HUES48 (cell line): Measurements from ENCODE around the gene DCLK1.

Source experiments
- H3K27ac ChIP-seq: one replicate; pipeline ENCODE4 v1.7.0; 2013; ENCODE audit warnings: low read depth, low read length, inconsistent platforms
- H3K27me3 ChIP-seq: 2 replicates; pipeline ENCODE4 v1.6.1; 2013; ENCODE audit warnings: mild to moderate bottlenecking, low read length; ENCODE audit not compliant: control insufficient read depth, insufficient read depth
- H3K36me3 ChIP-seq: 2 replicates; pipeline ENCODE4 v1.6.1; 2013; ENCODE audit warnings: low read length; ENCODE audit not compliant: control insufficient read depth, insufficient read depth
- H3K4me1 ChIP-seq: 2 replicates; pipeline ENCODE4 v1.6.1; 2013; ENCODE audit warnings: mild to moderate bottlenecking, low read length; ENCODE audit not compliant: control insufficient read depth, insufficient read depth
- H3K4me3 ChIP-seq: 2 replicates; pipeline ENCODE4 v1.5.1; 2013; ENCODE audit warnings: mild to moderate bottlenecking, low read depth, low read length
- H3K9ac ChIP-seq: 2 replicates; pipeline ENCODE4 v1.6.1; 2013; ENCODE audit warnings: mild to moderate bottlenecking, low read depth, low read length, moderate library complexity
- H3K9me3 ChIP-seq: 2 replicates; pipeline ENCODE4 v1.6.1; 2013; ENCODE audit warnings: low read length; ENCODE audit not compliant: control insufficient read depth, insufficient read depth

DCLK1 gene

DNA sequence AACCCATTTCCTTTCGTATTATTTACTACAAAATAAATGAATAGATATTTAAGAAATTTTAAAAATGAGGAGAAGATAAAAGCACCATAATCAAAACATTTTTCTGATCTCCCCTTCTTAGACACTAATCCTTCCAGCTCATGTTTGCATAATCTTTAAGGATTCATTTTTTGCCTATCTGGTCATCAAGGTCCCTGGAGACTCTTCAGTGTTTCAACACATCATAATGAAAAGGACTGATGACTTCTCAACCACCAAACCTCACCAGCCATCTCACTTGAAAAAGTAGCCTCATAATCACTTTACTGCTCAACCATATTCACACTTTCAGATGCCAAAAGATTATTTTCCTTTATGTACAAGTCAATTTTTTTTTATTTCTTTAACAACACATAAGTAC, 80.1 kb downstream of the DCLK1 start:
- no peaks in the 10 kb centered on the region for H3K36me3 ChIP-seq
- no peak overlapping the region for H3K4me3 ChIP-seq
- H3K9ac ChIP-seq, result no peak overlapping the region
- no peak overlapping the region for H3K27ac ChIP-seq
- no peaks in the 10 kb centered on the region for H3K27me3 ChIP-seq
- peaks cover 6% of the 10 kb centered on the region; the same call in 1 of the 2 replicates for H3K9me3 ChIP-seq
- peaks cover 4% of the 10 kb centered on the region; the same call in 1 of the 2 replicates for H3K4me1 ChIP-seq

- H3K9me3 ChIP-seq, result no peaks in the 10 kb centered on the region
- H3K4me1 ChIP-seq, result no peaks in the 10 kb centered on the region
- no peaks in the 10 kb centered on the region for H3K36me3 ChIP-seq
- H3K27ac ChIP-seq, result no peak overlapping the region
- H3K27me3 ChIP-seq, result no peaks in the 10 kb centered on the region
- no peak overlapping the region for H3K4me3 ChIP-seq
- no peak overlapping the region for H3K9ac ChIP-seq
Observed at GRCh38 chr13:36046672-36047071, 84.5 kb downstream of the DCLK1 start.

DNA sequence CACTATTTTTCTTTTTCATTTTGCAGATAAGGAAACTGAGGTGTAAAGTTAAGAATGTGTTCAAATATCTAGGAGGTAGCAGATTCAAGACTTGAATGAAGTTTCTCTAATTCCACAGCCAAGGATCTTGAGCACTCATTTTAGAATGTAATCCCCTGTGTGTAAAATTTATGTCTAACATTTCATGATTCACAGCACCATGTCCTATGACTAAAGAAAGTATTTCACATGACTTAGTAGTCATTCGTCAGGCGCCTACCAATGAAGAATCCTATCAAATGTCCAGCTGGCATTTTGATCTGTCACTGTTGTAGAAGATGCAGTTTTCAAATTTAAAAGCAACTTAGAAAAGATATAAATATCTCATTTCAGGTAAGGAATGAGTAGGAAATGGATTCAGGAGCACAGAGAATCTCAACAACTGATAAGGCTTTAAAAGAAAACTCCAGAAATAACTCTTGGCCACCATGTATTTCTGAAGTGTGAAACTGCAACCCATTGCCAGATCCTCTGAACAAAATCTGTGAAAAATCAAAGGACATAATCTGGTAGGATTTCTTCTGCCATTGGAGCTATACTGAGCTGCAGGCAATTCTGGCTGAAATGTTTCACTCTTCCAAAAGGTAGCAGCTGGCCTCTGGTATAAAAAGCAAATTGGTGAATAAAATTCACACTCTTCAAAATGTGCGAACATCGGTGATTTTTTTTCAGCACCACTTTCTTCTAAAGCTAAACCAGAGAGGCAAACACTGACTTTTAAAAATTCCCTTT, 92.2 kb downstream of the DCLK1 start:
- Histone ChIP-seq H3K4me1 (no peaks in the 10 kb centered on the region; the same call in 1 of the 2 replicates), H3K9me3 (no peaks in the 10 kb centered on the region), H3K36me3 (no peaks in the 10 kb centered on the region), H3K4me3 (no peak overlapping the region), H3K9ac (no peak overlapping the region), H3K27ac (no peak overlapping the region), H3K27me3 (no peaks in the 10 kb centered on the region)

DNA sequence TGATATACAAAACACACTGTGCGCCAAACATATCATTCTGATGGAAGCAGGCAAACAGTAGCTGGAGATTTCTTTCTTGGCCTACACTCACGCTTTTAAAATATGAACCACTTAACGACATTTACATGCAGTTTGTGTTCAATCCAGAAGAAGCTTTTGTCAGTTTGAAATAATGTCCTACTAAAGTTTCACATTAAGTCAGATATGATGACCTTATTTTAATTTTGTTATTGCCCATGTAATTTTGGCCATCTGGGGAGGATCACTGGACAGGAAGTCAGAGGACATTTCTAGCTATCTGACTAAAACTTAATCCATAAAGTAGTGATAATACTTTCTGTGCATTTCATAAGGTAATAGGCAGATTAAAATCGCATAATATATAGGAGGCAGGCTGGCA, 98.1 kb downstream of the DCLK1 start:
- Histone ChIP-seq H3K9ac (no peak overlapping the region), H3K27ac (no peak overlapping the region), H3K4me3 (no peak overlapping the region), H3K36me3 (no peaks in the 10 kb centered on the region), H3K9me3 (no peaks in the 10 kb centered on the region), H3K27me3 (no peaks in the 10 kb centered on the region), H3K4me1 (peaks cover 9% of the 10 kb centered on the region)

- Histone ChIP-seq H3K36me3 (no peaks in the 10 kb centered on the region), H3K9ac (no peak overlapping the region), H3K27me3 (no peaks in the 10 kb centered on the region), H3K4me3 (no peak overlapping the region), H3K27ac (no peak overlapping the region), H3K9me3 (0 out of 2 replicates have a peak, but pooled peaks cover 4% of the 10 kb centered on the region), H3K4me1 (peaks cover 9% of the 10 kb centered on the region)
Observed at GRCh38 chr13:36031490-36031889, 99.7 kb downstream of the DCLK1 start.

- Histone ChIP-seq H3K4me3 (no peak overlapping the region), H3K27ac (peak overlapping the region; percentile 11), H3K27me3 (no peaks in the 10 kb centered on the region), H3K9me3 (0 out of 2 replicates have a peak, but pooled peaks cover 4% of the 10 kb centered on the region), H3K4me1 (peaks cover 9% of the 10 kb centered on the region), H3K9ac (no peak overlapping the region), H3K36me3 (no peaks in the 10 kb centered on the region)
Observed at GRCh38 chr13:36030670-36031331, 100.4 kb downstream of the DCLK1 start.

DNA sequence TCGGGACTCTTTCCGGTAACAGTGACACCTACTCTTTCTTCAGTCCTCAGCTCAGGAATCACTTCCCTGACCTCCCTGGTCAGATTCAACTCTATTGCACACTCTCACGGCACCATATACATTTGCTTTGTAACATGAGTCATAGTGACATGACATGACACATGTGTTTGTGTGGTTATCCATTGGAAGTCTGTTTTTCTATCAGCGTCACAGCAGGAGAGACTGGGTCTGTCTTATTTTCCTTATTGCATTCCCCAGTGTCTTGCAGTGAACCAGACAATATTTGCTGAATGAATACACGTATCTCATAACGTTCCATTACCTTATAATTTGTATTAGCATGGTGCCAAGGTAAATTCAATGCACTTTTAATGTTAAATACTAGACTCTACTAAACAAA, 102.0 kb downstream of the DCLK1 start:
- Histone ChIP-seq H3K36me3 (no peaks in the 10 kb centered on the region), H3K27ac (no peak overlapping the region), H3K9ac (no peak overlapping the region), H3K4me3 (no peak overlapping the region), H3K4me1 (peaks cover 9% of the 10 kb centered on the region; the same call in 1 of the 2 replicates), H3K27me3 (no peaks in the 10 kb centered on the region), H3K9me3 (0 out of 2 replicates have a peak, but pooled peaks cover 4% of the 10 kb centered on the region)

- H3K4me1 ChIP-seq, result peaks cover 9% of the 10 kb centered on the region; the same call in 1 of the 2 replicates
- H3K27me3 ChIP-seq, result no peaks in the 10 kb centered on the region
- no peak overlapping the region for H3K27ac ChIP-seq
- H3K4me3 ChIP-seq, result no peak overlapping the region
- 0 out of 2 replicates have a peak, but pooled peaks cover 4% of the 10 kb centered on the region for H3K9me3 ChIP-seq
- H3K9ac ChIP-seq, result no peak overlapping the region
- H3K36me3 ChIP-seq, result no peaks in the 10 kb centered on the region
Observed at GRCh38 chr13:36028359-36029025, 102.7 kb downstream of the DCLK1 start.

GRCh38 chr13:36026531-36026930, 104.7 kb downstream of the DCLK1 start:
- 0 out of 2 replicates have a peak, but pooled peaks cover 5% of the 10 kb centered on the region for H3K9me3 ChIP-seq
- no peak overlapping the region for H3K9ac ChIP-seq
- no peaks in the 10 kb centered on the region for H3K27me3 ChIP-seq
- no peak overlapping the region for H3K4me3 ChIP-seq
- no peak overlapping the region for H3K27ac ChIP-seq
- H3K4me1 ChIP-seq, result peaks cover 7% of the 10 kb centered on the region; the same call in 1 of the 2 replicates
- H3K36me3 ChIP-seq, result no peaks in the 10 kb centered on the region

DNA sequence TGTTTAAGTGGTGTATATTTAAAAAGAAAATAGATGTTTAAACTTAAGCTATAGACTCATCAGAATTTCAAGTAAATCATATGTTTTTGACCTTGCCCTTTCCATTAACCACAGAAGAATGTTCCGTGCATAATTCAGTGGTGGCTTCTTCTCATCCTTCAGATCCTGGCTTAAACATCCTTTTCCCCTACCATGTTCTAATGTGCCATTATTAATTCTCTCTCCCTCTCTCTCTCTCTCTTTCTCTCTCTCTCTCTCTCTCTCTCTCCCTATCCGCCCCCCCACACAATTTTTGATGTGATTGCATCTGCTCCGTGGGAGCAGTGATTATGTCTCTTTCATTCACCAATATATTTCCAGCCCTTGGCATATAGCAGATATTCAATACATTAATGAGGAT, 116.4 kb downstream of the DCLK1 start:
- H3K36me3 ChIP-seq, result no peaks in the 10 kb centered on the region
- H3K27me3 ChIP-seq, result no peaks in the 10 kb centered on the region
- H3K27ac ChIP-seq, result no peak overlapping the region
- H3K4me1 ChIP-seq, result no peaks in the 10 kb centered on the region
- no peak overlapping the region for H3K4me3 ChIP-seq
- H3K9me3 ChIP-seq, result peaks cover 4% of the 10 kb centered on the region; the same call in 1 of the 2 replicates
- H3K9ac ChIP-seq, result no peak overlapping the region
